ENCODE data around the gene CCT7. TPM values are rescaled to one million over a fixed set of nuclear protein-coding genes. Genes with fewer than 3 reads are reported as not detected.
"Not testable (repeated sequence)": the region's sequence is repeated elsewhere in the genome, so short reads cannot be mapped to it uniquely, and the experiment has no call there.

Gene CCT7
- total RNA-seq, 1 experiment from 2014 or later, result 319 TPM

GRCh38 chr2:73262108-73262651 is 28.1 kb downstream of the CCT7 start:
- intact Hi-C loops (cut with micrococcal nuclease; ENCODE audit: unreplicated experiment), result no loop called here
- H3K27ac ChIP-seq, result no peak overlapping the region
- no TSS peak for BruUV-seq (replicated peaks)
- ChIA-PET POLR2A (ENCODE audit: unreplicated experiment) (no interaction called here), CTCF (no interaction called here)
- no peak overlapping the region for H3K4me2 ChIP-seq
- H3K9me3 ChIP-seq (ENCODE audit: insufficient read depth, low read depth), result no peaks in the 10 kb centered on the region
- H3K9me2 ChIP-seq (ENCODE audit: insufficient read depth), result no peaks in the 10 kb centered on the region
- H3K79me2 ChIP-seq (ENCODE audit: low read depth), result no peaks in the 10 kb centered on the region
- no peaks in the 10 kb centered on the region for H3K27me3 ChIP-seq (ENCODE audit: insufficient read depth, low read depth)
- peaks cover 9% of the 10 kb centered on the region; the same call in 1 of the 2 replicates for H4K20me1 ChIP-seq (ENCODE audit: insufficient read depth)
- H3K4me1 ChIP-seq (replicated peaks; ENCODE audit: insufficient read depth), result no peaks in the 10 kb centered on the region
- peaks cover 3% of the 10 kb centered on the region; the same call in 1 of the 2 replicates for H3K36me3 ChIP-seq (ENCODE audit: low read depth)
- no peak for DNase-seq
- H3K4me3 ChIP-seq, result no peak overlapping the region
- no peak overlapping the region for H2AFZ ChIP-seq
- H3F3A ChIP-seq (ENCODE audit: insufficient read depth, low read depth), result no peaks in the 10 kb centered on the region
- TF ChIP-seq CTCF (conservative IDR thresholded peaks at IDR 0.05) (no peak), EZH2 (IDR thresholded peaks at IDR 0.05; ENCODE audit: low read depth) (no peak)

GRCh38 chr2:73262691-73263429 is 28.8 kb downstream of the CCT7 start:
- POLR2A ChIA-PET (ENCODE audit: unreplicated experiment); H3K9me3 ChIP-seq (ENCODE audit: insufficient read depth, low read depth); H3K4me3 ChIP-seq; intact Hi-C loops (cut with micrococcal nuclease; ENCODE audit: unreplicated experiment); H3K36me3 ChIP-seq (ENCODE audit: low read depth); H3K4me1 ChIP-seq (replicated peaks; ENCODE audit: insufficient read depth); H4K20me1 ChIP-seq (ENCODE audit: insufficient read depth); H3K79me2 ChIP-seq (ENCODE audit: low read depth); H3K27me3 ChIP-seq (ENCODE audit: insufficient read depth, low read depth); H3F3A ChIP-seq (ENCODE audit: insufficient read depth, low read depth); H3K27ac ChIP-seq; H3K9me2 ChIP-seq (ENCODE audit: insufficient read depth); BruUV-seq (replicated peaks); H3K4me2 ChIP-seq; H2AFZ ChIP-seq; DNase-seq: not testable (repeated sequence)
- CTCF ChIA-PET, result interaction anchor here (0.7 kb wide), 1 partner anchor 10 kb away, joined by 3 read pairs; no protein-coding TSS in a partner anchor

- intact Hi-C loops (cut with micrococcal nuclease; ENCODE audit: unreplicated experiment), result no loop called here
- BruUV-seq (replicated peaks), result no TSS peak
- POLR2A ChIA-PET (ENCODE audit: unreplicated experiment), result no interaction called here
Measured at GRCh38 chr2:73263540-73264331, 29.6 kb downstream of the CCT7 start.

More at GRCh38 chr2:73263540-73264331, 29.6 kb downstream of the CCT7 start:
- TF ChIP-seq CTCF (conservative IDR thresholded peaks at IDR 0.05), result no peak
- TF ChIP-seq EZH2 (IDR thresholded peaks at IDR 0.05; ENCODE audit: low read depth), result no peak
- H3K27ac ChIP-seq, result no peak overlapping the region
- no peaks in the 10 kb centered on the region for H3K27me3 ChIP-seq (ENCODE audit: insufficient read depth, low read depth)
- H3K79me2 ChIP-seq (ENCODE audit: low read depth), result no peaks in the 10 kb centered on the region
- H4K20me1 ChIP-seq (ENCODE audit: insufficient read depth), result peaks cover 13% of the 10 kb centered on the region; the same call in 1 of the 2 replicates
- H3K9me3 ChIP-seq (ENCODE audit: insufficient read depth, low read depth), result no peaks in the 10 kb centered on the region
- CTCF ChIA-PET, result interaction anchor here (0.7 kb wide), 1 partner anchor 11 kb away, joined by 3 read pairs; no protein-coding TSS in a partner anchor
- no peak overlapping the region for H3K4me2 ChIP-seq
- H3K36me3 ChIP-seq (ENCODE audit: low read depth), result peaks cover 3% of the 10 kb centered on the region; the same call in 1 of the 2 replicates
- H3K4me3 ChIP-seq, result no peak overlapping the region
- H3F3A ChIP-seq (ENCODE audit: insufficient read depth, low read depth), result no peaks in the 10 kb centered on the region
- H3K4me1 ChIP-seq (replicated peaks; ENCODE audit: insufficient read depth), result no peaks in the 10 kb centered on the region
- DNase-seq, result peak in 1 of 2 experiments; percentile 22
- H2AFZ ChIP-seq, result no peak overlapping the region
- H3K9me2 ChIP-seq (ENCODE audit: insufficient read depth), result no peaks in the 10 kb centered on the region
